IPS-18c (cell line): ENCODE measurements around the gene AGTRAP.

ENCODE experiments used
- H3K4me3 ChIP-seq: 2 replicates; pipeline ENCODE4 v1.7.0; 2013; ENCODE audit warnings: low read depth, mild to moderate bottlenecking, low read length, moderate library complexity; ENCODE audit not compliant: insufficient read depth
- H3K9me3 ChIP-seq: one replicate; pipeline ENCODE4 v1.6.1; 2013; ENCODE audit warnings: mild to moderate bottlenecking, low read length, moderate library complexity; ENCODE audit not compliant: control insufficient read depth, insufficient read depth

AGTRAP gene

DNA sequence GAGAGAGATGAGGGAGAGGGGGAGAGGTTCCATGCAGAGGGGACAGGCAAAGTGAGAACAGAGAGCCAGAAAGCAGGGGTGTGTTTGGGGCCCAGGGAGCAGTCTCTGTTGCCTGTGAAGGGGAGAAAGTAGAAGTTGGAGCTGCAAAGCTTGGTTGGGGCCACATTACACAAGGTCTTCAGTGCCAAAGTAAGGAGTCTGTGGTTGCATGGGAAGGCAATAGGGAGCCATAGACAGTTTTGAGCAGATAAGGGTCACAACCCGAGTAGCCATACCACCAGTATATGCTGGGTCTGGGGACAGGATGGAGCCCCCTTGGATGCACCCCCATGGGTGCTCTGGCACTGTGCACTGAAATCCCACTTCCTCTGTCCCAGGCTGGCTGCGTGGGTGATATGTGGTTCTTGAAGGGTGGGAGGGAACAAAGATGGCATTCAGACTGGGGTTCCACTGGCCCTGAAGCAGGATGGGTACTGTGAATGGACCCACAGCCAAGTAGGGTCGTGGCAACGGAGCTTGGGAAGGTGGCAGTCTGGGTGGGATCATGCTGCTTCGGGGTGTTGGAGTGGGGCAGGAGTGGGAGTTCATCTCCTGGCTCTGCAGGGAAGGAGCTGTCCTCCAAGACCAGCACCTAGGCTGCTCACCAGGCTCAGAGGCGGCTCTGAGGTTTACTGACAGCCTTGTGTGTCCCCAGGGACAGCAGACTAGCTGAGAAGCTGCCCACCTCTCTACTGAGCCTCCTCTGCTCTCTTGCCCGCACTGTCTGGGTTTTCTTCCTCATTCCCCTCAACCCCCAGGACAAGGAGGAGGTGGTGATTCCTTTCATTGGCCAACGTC lies 32.4 kb upstream of the AGTRAP start:
- H3K4me3 ChIP-seq = no peak overlapping the region
- no peaks in the 10 kb centered on the region for H3K9me3 ChIP-seq

DNA sequence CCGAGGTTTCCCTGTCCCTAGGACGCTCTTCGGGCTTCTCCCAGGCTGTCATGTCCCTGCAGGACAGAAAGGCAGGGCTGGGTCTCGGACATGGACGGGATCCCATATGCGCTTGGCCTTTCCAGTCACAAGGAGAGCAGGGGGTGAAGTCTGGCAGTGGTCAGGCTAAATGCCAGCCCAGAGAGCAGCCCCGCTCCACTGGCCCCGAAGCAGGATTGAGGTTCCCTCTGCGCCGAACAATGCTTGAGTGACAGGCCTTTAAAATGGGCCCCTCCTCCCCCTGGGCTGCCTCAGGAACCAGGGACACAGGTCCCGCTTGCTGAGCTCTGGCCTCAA lies 31.8 kb upstream of the AGTRAP start:
- Histone ChIP-seq H3K4me3 (no peak overlapping the region), H3K9me3 (no peaks in the 10 kb centered on the region)

GRCh38 chr1:11704691-11705475 lies 31.1 kb upstream of the AGTRAP start:
- no peak overlapping the region for H3K4me3 ChIP-seq
- no peaks in the 10 kb centered on the region for H3K9me3 ChIP-seq

GRCh38 chr1:11705596-11705995 lies 30.3 kb upstream of the AGTRAP start:
- Histone ChIP-seq H3K4me3 (no peak overlapping the region), H3K9me3 (no peaks in the 10 kb centered on the region)

- Histone ChIP-seq H3K9me3 (no peaks in the 10 kb centered on the region), H3K4me3 (no peak overlapping the region)
These were observed 29.6 kb upstream of the AGTRAP start for GRCh38 chr1:11706292-11706691.

DNA sequence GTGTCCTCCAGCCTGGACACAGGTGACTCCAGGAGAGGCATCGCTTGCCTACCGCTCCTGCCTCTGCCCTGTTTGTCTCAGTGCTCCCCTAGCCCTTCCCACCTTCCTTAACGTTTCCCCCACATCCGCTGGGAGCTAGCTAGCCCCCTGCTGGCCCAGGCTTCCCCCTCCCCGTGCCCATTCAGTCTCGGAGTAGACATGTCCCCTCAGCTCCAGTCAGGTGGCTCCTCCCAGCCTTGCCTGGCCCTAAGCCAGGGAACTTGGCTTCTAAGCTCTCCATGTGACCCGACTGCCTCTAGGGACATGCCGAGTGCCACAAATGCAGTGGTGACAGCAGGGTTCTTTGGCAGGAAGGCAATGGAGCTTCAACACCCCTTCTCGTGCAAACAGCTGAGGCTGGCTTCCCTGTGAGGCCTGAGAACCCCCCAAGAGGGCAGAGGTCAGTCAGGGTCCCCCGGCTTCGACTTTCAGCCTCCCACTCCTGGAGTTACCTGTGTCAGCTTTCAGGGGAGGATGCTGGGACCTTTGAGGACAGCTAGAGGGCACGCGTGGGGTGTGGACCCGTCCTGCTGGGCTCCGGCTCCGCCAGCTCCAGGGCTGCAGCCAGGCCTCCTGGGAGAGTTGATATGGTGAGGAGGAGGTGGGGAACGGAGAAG lies 28.2 kb upstream of the AGTRAP start:
- no peak overlapping the region for H3K4me3 ChIP-seq
- no peaks in the 10 kb centered on the region for H3K9me3 ChIP-seq

DNA sequence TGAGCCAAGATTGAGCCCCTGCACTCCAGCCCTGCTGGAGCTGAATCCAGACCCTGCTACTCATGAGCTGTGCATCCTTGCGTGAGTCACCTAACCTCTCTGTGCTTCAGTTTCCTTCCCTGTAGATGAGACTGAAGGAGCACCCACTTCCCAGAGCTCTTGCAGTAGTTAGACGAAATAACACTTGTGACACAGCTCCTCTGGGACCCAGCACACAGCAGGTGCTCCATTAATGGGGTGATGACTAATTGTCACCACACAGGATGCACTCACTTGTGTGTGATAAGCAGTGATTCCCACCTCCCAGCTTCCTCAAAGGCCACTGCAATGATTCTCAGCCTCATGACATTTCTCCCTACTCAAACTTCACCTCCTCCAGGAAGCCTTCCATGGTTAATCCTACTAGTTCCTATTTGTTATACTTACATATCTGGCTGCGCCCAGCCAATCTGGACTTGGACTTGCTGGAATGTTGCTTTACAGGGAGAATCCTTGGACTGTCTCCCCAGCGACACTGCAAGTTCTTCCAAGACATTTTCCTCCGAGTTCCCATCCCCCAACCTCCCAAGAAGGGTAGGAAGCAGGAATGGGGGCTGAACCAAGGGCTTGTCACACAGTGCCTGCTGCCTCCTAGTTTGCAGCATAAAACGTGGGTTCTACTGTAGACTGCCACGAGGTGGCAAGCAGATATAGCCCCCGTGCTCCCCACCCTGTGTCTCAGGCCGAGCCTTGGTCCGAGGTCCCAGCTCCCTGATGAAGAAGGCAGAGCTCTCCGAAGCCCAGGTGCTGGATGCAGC lies 27.2 kb upstream of the AGTRAP start:
- H3K4me3 ChIP-seq = no peak overlapping the region
- H3K9me3 ChIP-seq = no peaks in the 10 kb centered on the region

DNA sequence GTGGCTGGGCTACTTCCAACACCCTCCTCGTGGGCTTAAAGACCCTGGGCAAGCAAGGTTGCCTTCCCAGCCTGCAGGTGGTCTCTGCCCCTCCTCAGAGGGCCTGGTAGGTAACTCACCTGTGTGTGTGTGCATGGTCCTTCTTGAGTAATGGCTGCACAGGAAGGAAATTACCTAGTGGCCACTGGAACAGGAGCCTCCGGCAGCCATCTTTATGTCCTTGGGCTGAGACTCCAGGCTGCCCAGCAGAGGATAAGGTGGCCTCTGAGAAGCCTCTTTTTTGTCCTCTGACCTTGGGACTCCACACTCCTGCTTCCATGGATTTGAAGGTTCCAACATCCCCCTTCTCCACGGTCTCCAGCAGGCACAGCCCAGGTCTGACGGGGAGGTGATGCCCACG lies 24.4 kb upstream of the AGTRAP start:
- Histone ChIP-seq H3K4me3 (no peak overlapping the region), H3K9me3 (no peaks in the 10 kb centered on the region)

DNA sequence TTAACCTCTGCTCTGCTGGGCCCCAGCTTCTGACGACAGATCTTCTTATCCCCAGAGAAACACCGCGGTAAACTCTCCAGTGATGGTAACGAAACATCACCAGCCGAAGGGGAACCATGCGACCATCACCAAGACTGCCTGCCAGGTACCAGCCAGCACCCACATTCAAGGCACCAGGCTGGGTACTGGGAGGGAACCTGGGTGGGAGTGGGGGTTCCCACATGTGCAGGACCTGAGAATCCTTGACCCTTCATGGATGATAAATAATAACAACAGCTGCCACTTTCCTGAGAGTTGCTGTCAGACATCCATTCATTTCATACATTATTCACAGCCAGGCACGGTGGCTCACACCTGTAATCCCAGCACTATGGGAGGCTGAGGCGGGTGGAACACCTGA lies 23.7 kb upstream of the AGTRAP start:
- H3K9me3 ChIP-seq = no peaks in the 10 kb centered on the region
- H3K4me3 ChIP-seq = no peak overlapping the region

- H3K4me3 ChIP-seq = no peak overlapping the region
- H3K9me3 ChIP-seq = no peaks in the 10 kb centered on the region
These were observed 22.8 kb upstream of the AGTRAP start for GRCh38 chr1:11713095-11713494.

DNA sequence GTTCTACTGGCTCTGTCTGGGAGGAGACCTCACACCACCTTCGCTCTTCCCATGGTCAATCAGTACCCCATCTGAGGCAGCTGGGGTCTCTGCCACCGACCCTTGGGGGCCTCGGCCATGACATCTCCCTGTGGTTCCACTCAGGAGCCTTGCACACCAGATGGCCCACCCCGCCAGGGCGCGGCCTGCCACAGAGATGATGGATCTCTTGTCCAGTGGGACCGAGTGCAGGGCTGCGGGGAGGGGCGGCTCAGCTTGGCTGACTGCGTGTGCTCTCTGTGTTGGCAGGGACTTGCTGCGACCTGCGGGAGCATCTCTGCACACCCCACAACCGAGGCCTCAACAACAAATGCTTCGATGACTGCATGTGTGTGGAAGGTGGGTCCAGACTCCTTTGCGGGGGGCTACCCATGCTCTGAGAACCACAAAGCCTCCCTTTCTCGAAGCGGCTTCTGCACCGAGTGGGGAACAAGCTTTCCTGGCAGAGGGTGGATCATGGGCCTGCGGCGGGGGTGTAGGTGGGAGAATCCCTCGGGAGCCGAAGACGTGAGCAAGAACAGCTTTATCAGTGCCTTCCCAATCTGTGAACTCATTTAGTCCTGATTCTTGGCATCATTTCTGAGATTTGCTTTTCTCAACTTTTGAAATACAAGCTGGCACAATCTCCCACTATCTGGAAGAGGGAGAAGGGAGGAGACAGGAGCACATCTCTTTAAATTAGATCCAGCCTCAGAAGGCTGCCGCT lies 20.9 kb upstream of the AGTRAP start:
- Histone ChIP-seq H3K4me3 (no peak overlapping the region), H3K9me3 (no peaks in the 10 kb centered on the region)

DNA sequence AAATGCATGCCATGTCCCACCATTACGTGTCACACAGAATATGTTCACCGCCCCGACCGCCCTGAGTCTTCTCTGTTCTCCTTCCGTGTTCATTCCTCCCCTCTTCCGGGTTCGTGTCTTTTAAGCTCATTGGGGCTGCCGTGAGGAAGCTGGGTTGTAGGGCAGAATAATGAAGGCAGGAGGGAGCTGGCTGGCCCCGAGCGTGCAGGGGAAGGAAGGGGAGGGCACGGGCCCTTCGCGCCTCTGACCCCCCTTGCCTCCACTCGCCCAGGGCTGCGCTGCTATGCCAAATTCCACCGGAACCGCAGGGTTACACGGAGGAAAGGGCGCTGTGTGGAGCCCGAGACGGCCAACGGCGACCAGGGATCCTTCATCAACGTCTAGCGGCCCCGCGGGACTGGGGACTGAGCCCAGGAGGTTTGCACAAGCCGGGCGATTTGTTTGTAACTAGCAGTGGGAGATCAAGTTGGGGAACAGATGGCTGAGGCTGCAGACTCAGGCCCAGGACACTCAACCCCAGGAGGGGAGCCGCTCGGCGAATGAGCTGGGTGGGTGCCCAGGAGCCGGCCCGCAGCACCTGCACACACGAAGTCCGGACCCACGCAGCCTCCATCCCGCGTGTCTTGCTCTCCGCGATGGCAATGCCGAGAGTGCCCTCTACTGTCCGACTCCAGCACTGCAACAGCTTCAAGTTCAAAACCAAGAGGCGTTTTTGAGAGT lies 16.5 kb upstream of the AGTRAP start:
- Histone ChIP-seq H3K4me3 (0 out of 2 replicates have a peak overlapping the region, but pooled peaks have one; percentile 16), H3K9me3 (no peaks in the 10 kb centered on the region)

DNA sequence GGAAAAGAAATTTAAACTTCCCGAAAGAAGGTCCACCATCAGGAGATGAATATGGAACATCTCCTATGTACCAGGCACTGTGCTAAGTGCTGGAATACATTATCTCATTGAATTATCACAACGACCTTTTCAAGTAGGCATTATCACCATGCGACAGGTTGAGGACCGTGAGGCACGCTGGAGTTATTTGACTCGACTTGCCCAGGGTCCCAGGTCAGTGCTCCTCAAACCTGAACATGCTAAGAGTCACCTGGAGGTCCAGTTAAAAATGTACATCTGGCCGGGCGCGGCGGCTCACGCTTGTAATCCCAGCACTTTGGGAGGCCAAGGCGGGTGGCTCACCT lies 15.9 kb upstream of the AGTRAP start:
- H3K4me3 ChIP-seq = no peak overlapping the region
- no peaks in the 10 kb centered on the region for H3K9me3 ChIP-seq

DNA sequence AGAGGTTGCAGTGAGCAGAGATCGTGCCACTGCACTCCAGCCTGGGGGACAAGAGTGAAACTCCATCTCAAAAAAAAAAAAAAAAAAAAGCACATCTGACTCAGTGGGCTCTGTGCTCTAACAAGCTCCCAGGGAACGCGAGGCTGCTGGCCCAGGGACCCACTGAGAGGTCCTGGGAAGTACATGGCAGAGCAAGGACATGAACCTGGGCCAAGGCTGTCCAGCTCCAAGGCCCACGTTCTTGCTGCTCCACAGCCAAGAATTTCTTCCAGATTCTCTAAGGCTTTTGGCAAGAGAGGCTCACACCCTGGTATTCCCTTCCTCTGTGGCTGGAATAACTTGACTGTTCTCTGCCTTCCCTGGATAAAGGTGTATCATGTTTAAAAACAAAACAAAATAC lies 15.4 kb upstream of the AGTRAP start:
- no peak overlapping the region for H3K4me3 ChIP-seq
- no peaks in the 10 kb centered on the region for H3K9me3 ChIP-seq

GRCh38 chr1:11721311-11721710 lies 14.6 kb upstream of the AGTRAP start:
- Histone ChIP-seq H3K4me3 (no peak overlapping the region), H3K9me3 (no peaks in the 10 kb centered on the region)

DNA sequence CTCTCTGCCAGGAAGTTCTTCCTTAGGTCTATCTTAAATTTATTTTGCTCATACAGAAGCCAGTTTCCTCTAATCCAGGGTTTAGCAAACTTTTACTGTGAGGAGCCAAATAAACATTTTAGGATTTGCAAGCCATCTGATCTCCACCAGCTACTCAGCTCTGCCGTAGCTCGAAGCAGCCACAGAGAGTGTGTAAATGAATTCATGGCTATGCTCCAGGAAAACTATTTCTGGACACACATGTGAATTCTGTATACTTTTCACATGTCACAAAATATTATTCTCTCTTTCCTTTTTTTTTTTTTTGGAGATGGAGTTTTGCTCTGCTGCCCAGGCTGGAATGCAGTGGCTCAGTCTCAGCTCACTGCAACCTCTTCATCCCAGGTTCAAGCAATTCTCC lies 13.4 kb upstream of the AGTRAP start:
- no peaks in the 10 kb centered on the region for H3K9me3 ChIP-seq
- no peak overlapping the region for H3K4me3 ChIP-seq
